SK-N-SH treated with all-trans-retinoic acid at 6 μM for 48 hours (cell line): Measurements from ENCODE around the gene UGT1A9.

ENCODE experiments used
- ATAC-seq: fragments of 200-7000 bp; cut with Tn5 transposase; 3 replicates; pipeline ENCODE4 v1.9.1; 2020; ENCODE audit warnings: mild to moderate bottlenecking, moderate library complexity
- ARNTL ChIP-seq: fragments of 450-650 bp; formaldehyde crosslinking; IDR thresholded peaks from 2 replicates; pipeline ENCODE4 v1.5.0; 2020; ENCODE audit warnings: low read depth, mild to moderate bottlenecking, moderate library complexity, borderline replicate concordance
- BACH2 ChIP-seq: fragments of 250-450 bp; sonication (Bioruptor Pico); IDR thresholded peaks from 2 replicates; pipeline ENCODE4 v1.9.0; 2021; ENCODE audit warnings: mild to moderate bottlenecking, borderline replicate concordance
- CSDC2 ChIP-seq: fragments of 250-450 bp; sonication (Bioruptor Pico); IDR thresholded peaks from 2 replicates; pipeline ENCODE4 v1.5.0; 2020; ENCODE audit warnings: mild to moderate bottlenecking, moderate library complexity
- CSRNP3 ChIP-seq: fragments of 250-450 bp; sonication (Bioruptor Pico); IDR thresholded peaks from 2 replicates; pipeline ENCODE4 v1.5.1; 2021; ENCODE audit warnings: mild to moderate bottlenecking, moderate library complexity
- ESRRG ChIP-seq: fragments of 250-450 bp; sonication (Bioruptor Pico); IDR thresholded peaks from 2 replicates; pipeline ENCODE4 v1.6.1; 2021; ENCODE audit warnings: mild to moderate bottlenecking
- GLIS3 ChIP-seq: fragments of 250-450 bp; sonication (Bioruptor Pico); IDR thresholded peaks from 2 replicates; pipeline ENCODE4 v1.5.0; 2020; ENCODE audit warnings: mild to moderate bottlenecking, moderate library complexity
- OSR1 ChIP-seq: fragments of 250-450 bp; sonication (Bioruptor Pico); IDR thresholded peaks from 2 replicates; pipeline ENCODE4 v1.8.0; 2022; ENCODE audit warnings: moderate library complexity, mild to moderate bottlenecking, inconsistent platforms
- POU6F1 ChIP-seq: fragments of 250-450 bp; sonication (Bioruptor Pico); IDR thresholded peaks from 2 replicates; pipeline ENCODE4 v1.8.0; 2021; ENCODE audit warnings: low read depth, mild to moderate bottlenecking, moderate library complexity, borderline replicate concordance
- PPARA ChIP-seq: fragments of 250-450 bp; sonication (Bioruptor Pico); IDR thresholded peaks from 2 replicates; pipeline ENCODE4 v1.5.0; 2020; ENCODE audit warnings: mild to moderate bottlenecking, borderline replicate concordance
- RARB ChIP-seq: fragments of 250-450 bp; sonication (Bioruptor Pico); IDR thresholded peaks from 2 replicates; pipeline ENCODE4 v1.8.0; 2021; ENCODE audit warnings: mild to moderate bottlenecking, moderate library complexity
- SNAI2 ChIP-seq: fragments of 250-450 bp; sonication (Bioruptor Pico); IDR thresholded peaks from 2 replicates; pipeline ENCODE4 v1.5.0; 2020; ENCODE audit warnings: mild to moderate bottlenecking, moderate library complexity
- TCF4 ChIP-seq: fragments of 250-450 bp; sonication (Bioruptor Pico); IDR thresholded peaks from 2 replicates; pipeline ENCODE4 v1.8.0; 2021; ENCODE audit warnings: mild to moderate bottlenecking, moderate library complexity, borderline replicate concordance
- TOX ChIP-seq: fragments of 250-450 bp; sonication (Bioruptor Pico); IDR thresholded peaks from 2 replicates; pipeline ENCODE4 v1.8.0; 2021; ENCODE audit warnings: mild to moderate bottlenecking, moderate library complexity, borderline replicate concordance
- ZC3H10 ChIP-seq: fragments of 250-450 bp; sonication (Bioruptor Pico); IDR thresholded peaks from 2 replicates; pipeline ENCODE4 v1.5.1; 2021; ENCODE audit warnings: mild to moderate bottlenecking, moderate library complexity
- ZFP3 ChIP-seq: fragments of 250-450 bp; sonication (Bioruptor Pico); IDR thresholded peaks from 2 replicates; pipeline ENCODE4 v1.5.0; 2020; ENCODE audit warnings: mild to moderate bottlenecking, moderate library complexity
- ZFP30 ChIP-seq: fragments of 450-650 bp; formaldehyde crosslinking; IDR thresholded peaks from 2 replicates; pipeline ENCODE4 v1.5.0; 2022; ENCODE audit warnings: mild to moderate bottlenecking, moderate library complexity
- ZNF565 ChIP-seq: fragments of 450-650 bp; formaldehyde crosslinking; conservative IDR thresholded peaks from 2 replicates; pipeline ENCODE4 v1.5.0; 2020; ENCODE audit warnings: low read depth, mild to moderate bottlenecking, moderate library complexity
- ZNF70 ChIP-seq: fragments of 450-650 bp; formaldehyde crosslinking; IDR thresholded peaks from 2 replicates; pipeline ENCODE4 v1.5.0; 2020; ENCODE audit warnings: mild to moderate bottlenecking, moderate library complexity
- ZNF8 ChIP-seq: fragments of 450-650 bp; formaldehyde crosslinking; IDR thresholded peaks from 2 replicates; pipeline ENCODE4 v1.5.0; 2020; ENCODE audit warnings: mild to moderate bottlenecking, moderate library complexity
- TF ChIP-seq, protein P1 (sequence below): fragments of 250-450 bp; sonication (Bioruptor Pico); IDR thresholded peaks from 2 replicates; pipeline ENCODE4 v1.5.0; 2020; ENCODE audit warnings: mild to moderate bottlenecking, moderate library complexity
- TF ChIP-seq, protein P2 (sequence below): fragments of 250-450 bp; sonication (Bioruptor Pico); IDR thresholded peaks from 2 replicates; pipeline ENCODE4 v1.8.0; 2020; ENCODE audit warnings: mild to moderate bottlenecking, moderate library complexity, borderline replicate concordance
- TF ChIP-seq, protein P3 (sequence below): fragments of 250-450 bp; sonication (Bioruptor Pico); IDR thresholded peaks from 2 replicates; pipeline ENCODE4 v1.5.1; 2020; ENCODE audit warnings: low read depth, mild to moderate bottlenecking, moderate library complexity

Gene UGT1A9

GRCh38 chr2:233680361-233681045, 8.8 kb downstream of the UGT1A9 start:
- ATAC-seq = no peak
- TF ChIP-seq, protein P1, sequence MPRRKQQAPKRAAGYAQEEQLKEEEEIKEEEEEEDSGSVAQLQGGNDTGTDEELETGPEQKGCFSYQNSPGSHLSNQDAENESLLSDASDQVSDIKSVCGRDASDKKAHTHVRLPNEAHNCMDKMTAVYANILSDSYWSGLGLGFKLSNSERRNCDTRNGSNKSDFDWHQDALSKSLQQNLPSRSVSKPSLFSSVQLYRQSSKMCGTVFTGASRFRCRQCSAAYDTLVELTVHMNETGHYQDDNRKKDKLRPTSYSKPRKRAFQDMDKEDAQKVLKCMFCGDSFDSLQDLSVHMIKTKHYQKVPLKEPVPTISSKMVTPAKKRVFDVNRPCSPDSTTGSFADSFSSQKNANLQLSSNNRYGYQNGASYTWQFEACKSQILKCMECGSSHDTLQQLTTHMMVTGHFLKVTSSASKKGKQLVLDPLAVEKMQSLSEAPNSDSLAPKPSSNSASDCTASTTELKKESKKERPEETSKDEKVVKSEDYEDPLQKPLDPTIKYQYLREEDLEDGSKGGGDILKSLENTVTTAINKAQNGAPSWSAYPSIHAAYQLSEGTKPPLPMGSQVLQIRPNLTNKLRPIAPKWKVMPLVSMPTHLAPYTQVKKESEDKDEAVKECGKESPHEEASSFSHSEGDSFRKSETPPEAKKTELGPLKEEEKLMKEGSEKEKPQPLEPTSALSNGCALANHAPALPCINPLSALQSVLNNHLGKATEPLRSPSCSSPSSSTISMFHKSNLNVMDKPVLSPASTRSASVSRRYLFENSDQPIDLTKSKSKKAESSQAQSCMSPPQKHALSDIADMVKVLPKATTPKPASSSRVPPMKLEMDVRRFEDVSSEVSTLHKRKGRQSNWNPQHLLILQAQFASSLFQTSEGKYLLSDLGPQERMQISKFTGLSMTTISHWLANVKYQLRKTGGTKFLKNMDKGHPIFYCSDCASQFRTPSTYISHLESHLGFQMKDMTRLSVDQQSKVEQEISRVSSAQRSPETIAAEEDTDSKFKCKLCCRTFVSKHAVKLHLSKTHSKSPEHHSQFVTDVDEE = no peak
- no peak for TF ChIP-seq OSR1 (CRISPR knock-in tag)
- no peak for TF ChIP-seq BACH2 (CRISPR knock-in tag)
- TF ChIP-seq ZNF565 = no peak
- TF ChIP-seq ZNF70 = no peak
- no peak for TF ChIP-seq CSDC2
- TF ChIP-seq, protein P2, sequence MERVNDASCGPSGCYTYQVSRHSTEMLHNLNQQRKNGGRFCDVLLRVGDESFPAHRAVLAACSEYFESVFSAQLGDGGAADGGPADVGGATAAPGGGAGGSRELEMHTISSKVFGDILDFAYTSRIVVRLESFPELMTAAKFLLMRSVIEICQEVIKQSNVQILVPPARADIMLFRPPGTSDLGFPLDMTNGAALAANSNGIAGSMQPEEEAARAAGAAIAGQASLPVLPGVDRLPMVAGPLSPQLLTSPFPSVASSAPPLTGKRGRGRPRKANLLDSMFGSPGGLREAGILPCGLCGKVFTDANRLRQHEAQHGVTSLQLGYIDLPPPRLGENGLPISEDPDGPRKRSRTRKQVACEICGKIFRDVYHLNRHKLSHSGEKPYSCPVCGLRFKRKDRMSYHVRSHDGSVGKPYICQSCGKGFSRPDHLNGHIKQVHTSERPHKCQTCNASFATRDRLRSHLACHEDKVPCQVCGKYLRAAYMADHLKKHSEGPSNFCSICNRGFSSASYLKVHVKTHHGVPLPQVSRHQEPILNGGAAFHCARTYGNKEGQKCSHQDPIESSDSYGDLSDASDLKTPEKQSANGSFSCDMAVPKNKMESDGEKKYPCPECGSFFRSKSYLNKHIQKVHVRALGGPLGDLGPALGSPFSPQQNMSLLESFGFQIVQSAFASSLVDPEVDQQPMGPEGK = no peak
- TF ChIP-seq TCF4 (CRISPR knock-in tag) = no peak
- no peak for TF ChIP-seq CSRNP3 (CRISPR knock-in tag)
- TF ChIP-seq SNAI2 = no peak
- TF ChIP-seq ZFP3 = no peak
- TF ChIP-seq GLIS3 (CRISPR knock-in tag) = no peak
- TF ChIP-seq ESRRG = no peak
- no peak for TF ChIP-seq RARB (CRISPR knock-in tag)
- TF ChIP-seq TOX (CRISPR knock-in tag) = no peak
- no peak for TF ChIP-seq ARNTL (CRISPR knock-in tag)
- TF ChIP-seq ZFP30 (CRISPR knock-in tag) = no peak
- TF ChIP-seq PPARA (CRISPR knock-in tag) = no peak
- TF ChIP-seq ZC3H10 (CRISPR knock-in tag) = no peak
- TF ChIP-seq ZNF8 (CRISPR knock-in tag) = no peak

DNA sequence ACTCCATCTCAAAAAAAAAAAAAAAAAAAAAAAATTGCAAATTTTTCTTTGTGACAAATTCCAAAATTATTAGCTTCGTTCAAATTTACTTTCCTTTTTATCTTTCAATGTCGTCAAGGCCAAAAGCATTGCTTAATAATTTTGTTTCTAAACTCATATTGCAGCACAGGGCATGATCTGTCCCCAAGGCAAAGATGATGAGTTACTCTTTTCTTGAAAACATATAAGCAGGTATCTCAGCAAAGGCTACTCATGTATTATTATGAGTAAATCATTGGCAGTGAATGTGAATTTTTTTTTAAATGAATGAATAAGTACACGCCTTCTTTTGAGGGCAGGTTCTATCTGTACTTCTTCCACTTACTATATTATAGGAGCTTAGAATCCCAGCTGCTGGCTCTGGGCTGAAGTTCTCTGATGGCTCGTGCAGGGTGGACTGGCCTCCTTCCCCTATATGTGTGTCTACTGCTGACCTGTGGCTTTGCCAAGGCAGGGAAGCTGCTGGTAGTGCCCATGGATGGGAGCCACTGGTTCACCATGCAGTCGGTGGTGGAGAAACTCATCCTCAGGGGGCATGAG, 9.9 kb downstream of the UGT1A9 start, which contains the start of gene UGT1A7:
UGT1A7 (plus strand) TSS at position 381 of the 579 bp plus-strand sequence; CDS start at position 418, 37 bp downstream.
- no peak for ATAC-seq
- no peak for TF ChIP-seq GLIS3 (CRISPR knock-in tag)

GRCh38 chr2:233684640-233685039, 12.9 kb downstream of the UGT1A9 start:
- TF ChIP-seq ZC3H10 (CRISPR knock-in tag) = no peak
- ATAC-seq = no peak

- no peak for ATAC-seq
- TF ChIP-seq ESRRG = no peak
- no peak for TF ChIP-seq ZC3H10 (CRISPR knock-in tag)
- TF ChIP-seq, protein P3, sequence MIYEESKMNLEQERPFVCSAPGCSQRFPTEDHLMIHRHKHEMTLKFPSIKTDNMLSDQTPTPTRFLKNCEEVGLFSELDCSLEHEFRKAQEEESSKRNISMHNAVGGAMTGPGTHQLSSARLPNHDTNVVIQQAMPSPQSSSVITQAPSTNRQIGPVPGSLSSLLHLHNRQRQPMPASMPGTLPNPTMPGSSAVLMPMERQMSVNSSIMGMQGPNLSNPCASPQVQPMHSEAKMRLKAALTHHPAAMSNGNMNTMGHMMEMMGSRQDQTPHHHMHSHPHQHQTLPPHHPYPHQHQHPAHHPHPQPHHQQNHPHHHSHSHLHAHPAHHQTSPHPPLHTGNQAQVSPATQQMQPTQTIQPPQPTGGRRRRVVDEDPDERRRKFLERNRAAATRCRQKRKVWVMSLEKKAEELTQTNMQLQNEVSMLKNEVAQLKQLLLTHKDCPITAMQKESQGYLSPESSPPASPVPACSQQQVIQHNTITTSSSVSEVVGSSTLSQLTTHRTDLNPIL (CRISPR knock-in tag) = no peak
- TF ChIP-seq POU6F1 (CRISPR knock-in tag) = no peak
Observed at GRCh38 chr2:233686928-233687327, 15.2 kb downstream of the UGT1A9 start.
